Mesendoderm (in vitro differentiated cells): Measurements from ENCODE around the gene GOLGA7B.

ENCODE experiments used
- DNase-seq: peaks from one replicate; pipeline ENCODE4 v3.0.0; 2013
- H2AK5ac ChIP-seq: 2 replicates; pipeline ENCODE4 v1.6.1; 2013; ENCODE audit warnings: low read length, inconsistent platforms
- H2BK120ac ChIP-seq: 2 replicates; pipeline ENCODE4 v1.6.1; 2013; ENCODE audit warnings: low read depth, mild to moderate bottlenecking, low read length, moderate library complexity, mixed read lengths
- H2BK15ac ChIP-seq: replicated peaks from 2 replicates; pipeline ENCODE4 v1.6.1; 2013; ENCODE audit warnings: low read depth, mild to moderate bottlenecking, moderate library complexity
- H2BK5ac ChIP-seq: 2 replicates; pipeline ENCODE4 v1.6.1; 2013; ENCODE audit warnings: low read length, inconsistent platforms
- H3K18ac ChIP-seq: 2 replicates; pipeline ENCODE4 v1.6.1; 2013; ENCODE audit warnings: mild to moderate bottlenecking, low read length, mixed read lengths
- H3K23ac ChIP-seq: one replicate; pipeline ENCODE4 v1.6.1; 2013; ENCODE audit warnings: low read length
- H3K27ac ChIP-seq: 2 replicates; pipeline ENCODE4 v1.5.1; 2013; ENCODE audit warnings: low read depth, mild to moderate bottlenecking, inconsistent platforms, low read length, moderate library complexity
- H3K27me3 ChIP-seq: 2 replicates; pipeline ENCODE4 v1.6.1; 2013; ENCODE audit warnings: low read length, control low read depth, mild to moderate bottlenecking, inconsistent platforms; ENCODE audit not compliant: insufficient read depth, poor library complexity
- H3K36me3 ChIP-seq: 2 replicates; pipeline ENCODE4 v1.6.1; 2013; ENCODE audit warnings: low read length, inconsistent platforms; ENCODE audit not compliant: control insufficient read depth, insufficient read depth
- H3K4ac ChIP-seq: one replicate; pipeline ENCODE4 v1.6.1; 2013; ENCODE audit warnings: low read depth, mild to moderate bottlenecking, low read length, moderate library complexity
- H3K4me1 ChIP-seq: 2 replicates; pipeline ENCODE4 v1.6.1; 2013; ENCODE audit warnings: low read depth, low read length, inconsistent platforms; ENCODE audit not compliant: control insufficient read depth
- H3K4me2 ChIP-seq: 2 replicates; pipeline ENCODE4 v1.6.1; 2013; ENCODE audit warnings: low read length
- H3K4me3 ChIP-seq: 2 replicates; pipeline ENCODE4 v1.5.1; 2013; ENCODE audit warnings: mild to moderate bottlenecking, low read length
- H3K56ac ChIP-seq: one replicate; pipeline ENCODE4 v1.6.1; 2013; ENCODE audit warnings: low read length
- H3K79me1 ChIP-seq: 2 replicates; pipeline ENCODE4 v1.6.1; 2013; ENCODE audit warnings: low read length, inconsistent platforms
- H3K79me2 ChIP-seq: 2 replicates; pipeline ENCODE4 v1.6.1; 2013; ENCODE audit warnings: mild to moderate bottlenecking, low read length; ENCODE audit not compliant: control insufficient read depth, insufficient read depth
- H3K9ac ChIP-seq: 2 replicates; pipeline ENCODE4 v1.6.1; 2013; ENCODE audit warnings: low read length, inconsistent platforms
- H4K5ac ChIP-seq: one replicate; pipeline ENCODE4 v1.6.1; 2013; ENCODE audit warnings: low read length
- H4K8ac ChIP-seq: one replicate; pipeline ENCODE4 v1.6.1; 2013; ENCODE audit warnings: low read depth, mild to moderate bottlenecking, control low read depth, low read length, moderate library complexity
- WGBS: extraction: QIAGEN DNeasy Blood & Tissue Kit; methylation state at CpG from one replicate; pipeline ENCODE4 v1.1.7; 2013; ENCODE audit warnings: low lambda C conversion rate, missing lambda C conversion rate; ENCODE audit not compliant: insufficient coverage; ENCODE audit errors: extremely low coverage; 5-methylcytosine and 5-hydroxymethylcytosine counted together

Gene GOLGA7B

GRCh38 chr10:97810446-97810845, 39.2 kb upstream of the GOLGA7B start:
- Histone ChIP-seq H3K56ac (no peak overlapping the region), H3K9ac (no peak overlapping the region)
- WGBS = no CpG with 5 or more reads among the region's 7 CpGs

GRCh38 chr10:97811958-97812357, 37.7 kb upstream of the GOLGA7B start:
- no peak overlapping the region for H2BK120ac ChIP-seq
- H3K4ac ChIP-seq = no peak overlapping the region
- DNase-seq = no peak
- H3K27me3 ChIP-seq = no peaks in the 10 kb centered on the region
- H3K36me3 ChIP-seq = no peaks in the 10 kb centered on the region
- WGBS = no CpG with 5 or more reads among the region's 3 CpGs
- no peak overlapping the region for H4K8ac ChIP-seq
- no peak overlapping the region for H3K27ac ChIP-seq
- H3K4me2 ChIP-seq = no peak overlapping the region
- H3K4me3 ChIP-seq = no peak overlapping the region
- H2BK5ac ChIP-seq = no peak overlapping the region
- no peaks in the 10 kb centered on the region for H3K4me1 ChIP-seq
- no peaks in the 10 kb centered on the region for H3K79me2 ChIP-seq
- no peak overlapping the region for H2BK15ac ChIP-seq
- H3K79me1 ChIP-seq = no peaks in the 10 kb centered on the region
- H3K18ac ChIP-seq = no peak overlapping the region
- no peak overlapping the region for H3K23ac ChIP-seq
- H4K5ac ChIP-seq = no peak overlapping the region
- no peak overlapping the region for H3K56ac ChIP-seq
- H3K9ac ChIP-seq = no peak overlapping the region
- H2AK5ac ChIP-seq = no peak overlapping the region

More at GRCh38 chr10:97810446-97810845, 39.2 kb upstream of the GOLGA7B start:
- Histone ChIP-seq H3K79me1 (no peaks in the 10 kb centered on the region), H3K4me2 (no peak overlapping the region), H2BK5ac (no peak overlapping the region), H4K8ac (no peak overlapping the region), H3K4me1 (no peaks in the 10 kb centered on the region), H2BK15ac (no peak overlapping the region), H3K27ac (no peak overlapping the region), H3K79me2 (no peaks in the 10 kb centered on the region), H3K4me3 (no peak overlapping the region), H3K4ac (no peak overlapping the region), H3K18ac (no peak overlapping the region), H2BK120ac (no peak overlapping the region), H3K23ac (no peak overlapping the region), H4K5ac (no peak overlapping the region), H2AK5ac (no peak overlapping the region), H3K36me3 (no peaks in the 10 kb centered on the region), H3K27me3 (no peaks in the 10 kb centered on the region)
- no peak for DNase-seq

- no peak overlapping the region for H3K23ac ChIP-seq
- H3K4me2 ChIP-seq = no peak overlapping the region
- H3K27ac ChIP-seq = no peak overlapping the region
- DNase-seq = no peak
- H3K79me1 ChIP-seq = no peaks in the 10 kb centered on the region
- no peaks in the 10 kb centered on the region for H3K4me1 ChIP-seq
- no peaks in the 10 kb centered on the region for H3K79me2 ChIP-seq
- H2BK5ac ChIP-seq = no peak overlapping the region
- no peaks in the 10 kb centered on the region for H3K36me3 ChIP-seq
- H2BK120ac ChIP-seq = no peak overlapping the region
- no peak overlapping the region for H2BK15ac ChIP-seq
- no peak overlapping the region for H3K18ac ChIP-seq
- no peak overlapping the region for H4K5ac ChIP-seq
- H3K27me3 ChIP-seq = no peaks in the 10 kb centered on the region
- no peak overlapping the region for H3K4me3 ChIP-seq
- WGBS = no CpG with 5 or more reads among the region's 8 CpGs
- no peak overlapping the region for H3K9ac ChIP-seq
- no peak overlapping the region for H3K4ac ChIP-seq
- H4K8ac ChIP-seq = no peak overlapping the region
- H2AK5ac ChIP-seq = no peak overlapping the region
- H3K56ac ChIP-seq = no peak overlapping the region
These were observed 36.9 kb upstream of the GOLGA7B start for GRCh38 chr10:97812696-97813095.

- WGBS = no CpG with 5 or more reads among the region's 3 CpGs
These were observed 36.3 kb upstream of the GOLGA7B start for GRCh38 chr10:97813311-97813710.

GRCh38 chr10:97814996-97815395, 34.6 kb upstream of the GOLGA7B start:
- Histone ChIP-seq H2BK120ac (no peak overlapping the region), H3K4me1 (no peaks in the 10 kb centered on the region), H3K18ac (no peak overlapping the region), H3K79me1 (no peaks in the 10 kb centered on the region), H4K8ac (no peak overlapping the region), H3K4ac (no peak overlapping the region), H4K5ac (no peak overlapping the region), H2BK5ac (no peak overlapping the region), H3K27ac (no peak overlapping the region), H3K9ac (no peak overlapping the region), H2AK5ac (no peak overlapping the region), H3K79me2 (no peaks in the 10 kb centered on the region), H3K56ac (no peak overlapping the region), H3K36me3 (no peaks in the 10 kb centered on the region), H3K4me3 (no peak overlapping the region), H3K27me3 (no peaks in the 10 kb centered on the region), H3K23ac (no peak overlapping the region), H2BK15ac (no peak overlapping the region), H3K4me2 (no peak overlapping the region)
- whole genome bisulfite sequencing = no CpG with 5 or more reads among the region's 5 CpGs
- DNase-seq = no peak

More at GRCh38 chr10:97813311-97813710, 36.3 kb upstream of the GOLGA7B start:
- Histone ChIP-seq H3K23ac (no peak overlapping the region), H3K4me3 (no peak overlapping the region), H3K27ac (no peak overlapping the region), H3K4ac (no peak overlapping the region), H2BK15ac (no peak overlapping the region), H3K18ac (no peak overlapping the region), H4K5ac (no peak overlapping the region), H4K8ac (no peak overlapping the region), H3K79me2 (no peaks in the 10 kb centered on the region), H3K79me1 (no peaks in the 10 kb centered on the region), H2BK5ac (no peak overlapping the region), H3K36me3 (no peaks in the 10 kb centered on the region), H2AK5ac (no peak overlapping the region), H3K4me1 (no peaks in the 10 kb centered on the region), H3K27me3 (no peaks in the 10 kb centered on the region), H2BK120ac (no peak overlapping the region), H3K56ac (no peak overlapping the region), H3K4me2 (no peak overlapping the region), H3K9ac (no peak overlapping the region)
- no peak for DNase-seq

GRCh38 chr10:97816609-97817008, 33.0 kb upstream of the GOLGA7B start:
- H4K5ac ChIP-seq = no peak overlapping the region
- no peak overlapping the region for H2AK5ac ChIP-seq
- no peaks in the 10 kb centered on the region for H3K36me3 ChIP-seq
- H3K56ac ChIP-seq = no peak overlapping the region
- no peak overlapping the region for H3K4me3 ChIP-seq
- H3K79me2 ChIP-seq = no peaks in the 10 kb centered on the region
- no peak overlapping the region for H2BK15ac ChIP-seq
- DNase-seq = no peak
- no peak overlapping the region for H2BK5ac ChIP-seq
- no peak overlapping the region for H4K8ac ChIP-seq
- no peak overlapping the region for H2BK120ac ChIP-seq
- no CpG with 5 or more reads among the region's 4 CpGs for WGBS
- H3K23ac ChIP-seq = no peak overlapping the region
- no peaks in the 10 kb centered on the region for H3K79me1 ChIP-seq
- no peaks in the 10 kb centered on the region for H3K27me3 ChIP-seq
- H3K4ac ChIP-seq = no peak overlapping the region
- no peaks in the 10 kb centered on the region for H3K4me1 ChIP-seq
- no peak overlapping the region for H3K9ac ChIP-seq
- H3K4me2 ChIP-seq = no peak overlapping the region
- no peak overlapping the region for H3K18ac ChIP-seq
- no peak overlapping the region for H3K27ac ChIP-seq
